Stimulated activated naive CD4-positive, alpha-beta T cell treated with Interleukin-2 at 50 U/mL for 16 hours (primary cell): Measurements from ENCODE around the gene ADGRG3.

Experiments
- DNase-seq: peaks from one replicate; lab custom pipeline; 2025; lab: John Stamatoyannopoulos, UW

ADGRG3 gene

GRCh38 chr16:57736419-57737351, 68.6 kb downstream of the ADGRG3 start:
- DNase-seq = peak; percentile 37

- no peak for DNase-seq
These were observed 70.7 kb downstream of the ADGRG3 start for GRCh38 chr16:57738844-57739243.
